Activated T-helper 9 cell treated with anti-CD3 and anti-CD28 coated beads, Interleukin-2, amount 50 U/mL, for 16 hours (primary cell): ENCODE data around the gene SPATA9.
"Not testable (repeated sequence)": the region's sequence is repeated elsewhere in the genome, so short reads cannot be mapped to it uniquely, and the experiment has no call there.

Source experiments
- DNase-seq: peaks from one replicate; pipeline ENCODE4 v3.0.0-alpha.2; 2020; ENCODE audit warnings: low read depth

SPATA9 gene

GRCh38 chr5:95717439-95717838 lies 34.6 kb upstream of the SPATA9 start:
- no peak for DNase-seq

GRCh38 chr5:95715799-95716461 lies 33.1 kb upstream of the SPATA9 start:
- DNase-seq = no peak

GRCh38 chr5:95713960-95714710 lies 31.3 kb upstream of the SPATA9 start:
- DNase-seq = no peak

- DNase-seq = not testable (repeated sequence)
These were observed 30.5 kb upstream of the SPATA9 start for GRCh38 chr5:95713246-95713645.

GRCh38 chr5:95712347-95712958 lies 29.7 kb upstream of the SPATA9 start:
- peak; percentile 5 for DNase-seq

- no peak for DNase-seq
These were observed 28.9 kb upstream of the SPATA9 start for GRCh38 chr5:95711501-95712346.

- not testable (repeated sequence) for DNase-seq
These were observed 28.1 kb upstream of the SPATA9 start for GRCh38 chr5:95710651-95711500.

GRCh38 chr5:95709967-95710650 lies 27.3 kb upstream of the SPATA9 start:
- DNase-seq = no peak

GRCh38 chr5:95708876-95709275 lies 26.1 kb upstream of the SPATA9 start:
- DNase-seq = no peak

- not testable (repeated sequence) for DNase-seq
These were observed 24.9 kb upstream of the SPATA9 start for GRCh38 chr5:95707534-95708188.

- DNase-seq = no peak
These were observed 24.3 kb upstream of the SPATA9 start for GRCh38 chr5:95707055-95707454.

- not testable (repeated sequence) for DNase-seq
These were observed 23.4 kb upstream of the SPATA9 start for GRCh38 chr5:95706196-95706595.

- DNase-seq = no peak
These were observed 21.4 kb upstream of the SPATA9 start for GRCh38 chr5:95704150-95704549.

GRCh38 chr5:95701074-95701473 lies 18.3 kb upstream of the SPATA9 start:
- no peak for DNase-seq

- DNase-seq = no peak
These were observed 16.5 kb upstream of the SPATA9 start for GRCh38 chr5:95699337-95699736.

GRCh38 chr5:95697781-95698681 lies 15.2 kb upstream of the SPATA9 start:
- no peak for DNase-seq

GRCh38 chr5:95690333-95690732 lies 7.5 kb upstream of the SPATA9 start:
- DNase-seq = no peak

GRCh38 chr5:95689680-95690079 lies 6.9 kb upstream of the SPATA9 start:
- DNase-seq = no peak

- DNase-seq = no peak
These were observed 3.9 kb upstream of the SPATA9 start for GRCh38 chr5:95686651-95687050.
